Stimulated activated CD4-positive, alpha-beta T cell treated with anti-CD3 and anti-CD28 coated beads, Interleukin-4, amount 100 ng/mL, for 1 hour (primary cell): ENCODE results near the gene CX3CL1.
"Not testable (repeated sequence)": the region's sequence is repeated elsewhere in the genome, so short reads cannot be mapped to it uniquely, and the experiment has no call there.

ENCODE experiments used
- DNase-seq: peaks from one replicate; pipeline ENCODE4 v3.0.0-alpha.2; 2020

The CX3CL1 gene

GRCh38 chr16:57357330-57358085, 14.8 kb upstream of the CX3CL1 start:
- no peak for DNase-seq

- DNase-seq, result no peak
Observed at GRCh38 chr16:57358086-57358420, 14.2 kb upstream of the CX3CL1 start.

- no peak for DNase-seq
Observed at GRCh38 chr16:57358527-57359095, 13.7 kb upstream of the CX3CL1 start, which contains the start of gene CCL22. Gene CCL22 (plus strand): TSS chr16:57358783. CDS start chr16:57358817, 34 bp downstream.

GRCh38 chr16:57360321-57360935, 11.9 kb upstream of the CX3CL1 start:
- DNase-seq, result no peak

- no peak for DNase-seq
Observed at GRCh38 chr16:57361404-57361803, 10.9 kb upstream of the CX3CL1 start.

GRCh38 chr16:57364143-57364542, 8.1 kb upstream of the CX3CL1 start:
- no peak for DNase-seq

GRCh38 chr16:57366544-57367040, 5.7 kb upstream of the CX3CL1 start:
- no peak for DNase-seq

GRCh38 chr16:57367116-57367752, 5.1 kb upstream of the CX3CL1 start:
- DNase-seq, result no peak

- DNase-seq, result no peak
Observed at GRCh38 chr16:57371494-57372371, 557 bp upstream of the CX3CL1 start.

GRCh38 chr16:57373117-57373947, 1.0 kb downstream of the CX3CL1 start:
- no peak for DNase-seq

- no peak for DNase-seq
Observed at GRCh38 chr16:57374067-57374534, 1.8 kb downstream of the CX3CL1 start.

GRCh38 chr16:57374925-57375465, 2.7 kb downstream of the CX3CL1 start:
- not testable (repeated sequence) for DNase-seq

- DNase-seq, result no peak
Observed at GRCh38 chr16:57376313-57376818, 4.1 kb downstream of the CX3CL1 start.

GRCh38 chr16:57377080-57377841, 5.0 kb downstream of the CX3CL1 start:
- peak; percentile 17 for DNase-seq

GRCh38 chr16:57379579-57379978, 7.3 kb downstream of the CX3CL1 start:
- no peak for DNase-seq

- DNase-seq, result no peak
Observed at GRCh38 chr16:57380671-57381462, 8.6 kb downstream of the CX3CL1 start.

GRCh38 chr16:57381791-57382534, 9.7 kb downstream of the CX3CL1 start:
- no peak for DNase-seq

- no peak for DNase-seq
Observed at GRCh38 chr16:57382535-57383275, 10.4 kb downstream of the CX3CL1 start.
